PFSK-1 (cell line): ENCODE data around the gene C10orf71.

Source experiments
- POLR2AphosphoS5 ChIP-seq: IDR thresholded peaks from 2 replicates; pipeline ENCODE4 v1.6.1; 2012; ENCODE audit warnings: low read depth, mild to moderate bottlenecking, control low read depth, low read length, moderate library complexity
- SIN3A ChIP-seq: IDR thresholded peaks from 2 replicates; pipeline ENCODE4 v1.6.1; 2012; ENCODE audit warnings: mild to moderate bottlenecking, low read length, moderate library complexity, borderline replicate concordance; ENCODE audit not compliant: insufficient read depth

GRCh38 chr10:49323896-49324270 is 24.9 kb downstream of the C10orf71 start:
- TF ChIP-seq POLR2AphosphoS5 (no peak), SIN3A (no peak)
